Motor neuron (in vitro differentiated cells): ENCODE data around the gene TRIM74. TPM values are rescaled to one million over a fixed set of nuclear protein-coding genes. Genes with fewer than 3 reads are reported as not detected.
"Not testable (repeated sequence)": the region's sequence is repeated elsewhere in the genome, so short reads cannot be mapped to it uniquely, and the experiment has no call there.

Experiments used
- ATAC-seq, 8 experiments: fragments of 200-7000 bp; cut with Tn5 transposase; replicated peaks in 6 of 8; 2 replicates each; pipeline ENCODE4 v1.8.0; 2021; ENCODE audit warnings: mild to moderate bottlenecking in 8 of 8, moderate library complexity in 8 of 8
- H3K27ac ChIP-seq, 2 donors: fragments of 250-450 bp; sonication (Bioruptor Pico); 2 replicates each; pipeline ENCODE4 v1.9.0; 2021; ENCODE audit warnings: antibody characterized with exemption in 2 of 2, mild to moderate bottlenecking in 2 of 2, moderate library complexity in 1 of 2
- H3K4me1 ChIP-seq, 2 donors: fragments of 250-450 bp; sonication (Bioruptor Pico); replicated peaks in 1 of 2; 2 replicates each; pipeline ENCODE4 v1.6.1; 2021; ENCODE audit warnings: antibody characterized with exemption in 2 of 2, mild to moderate bottlenecking in 2 of 2, moderate library complexity in 1 of 2
- H3K4me3 ChIP-seq, 5 donors: fragments of 250-450 bp; sonication (Bioruptor Pico); 2 replicates each; pipeline ENCODE4 v1.9.0; 2021; ENCODE audit warnings: antibody characterized with exemption in 5 of 5, mild to moderate bottlenecking in 5 of 5, moderate library complexity in 4 of 5
- WGBS, 10 experiments: fragments of 450-650 bp; shearing (Covaris generic); methylation state at CpG; one replicate each; pipeline ENCODE4 v1.0.0; 2022; 5-methylcytosine and 5-hydroxymethylcytosine counted together
- in situ Hi-C, 9 experiments: fragments of 400-800 bp; cut with MboI; loops; one replicate each; pipeline ENCODE4 v1.15.0; 2021; ENCODE audit warnings: low sequenced_read_pairs in 9 of 9, low pct_unique_long_range_greater_than_20kb in 2 of 9; ENCODE audit not compliant: unreplicated experiment in 9 of 9
- total RNA-seq, 8 experiments: library from RNA; unstranded; fragments of 300-600 nt; gene quantifications; 2 replicates each; pipeline versions ENCODE4 v1.2.3 to v1.2.4, GENCODE V29; 2022

The TRIM74 gene
- total RNA-seq, 8 experiments from 2014 or later: 0.59 to 1.7 (median 0.89) TPM; not detected in 2

DNA sequence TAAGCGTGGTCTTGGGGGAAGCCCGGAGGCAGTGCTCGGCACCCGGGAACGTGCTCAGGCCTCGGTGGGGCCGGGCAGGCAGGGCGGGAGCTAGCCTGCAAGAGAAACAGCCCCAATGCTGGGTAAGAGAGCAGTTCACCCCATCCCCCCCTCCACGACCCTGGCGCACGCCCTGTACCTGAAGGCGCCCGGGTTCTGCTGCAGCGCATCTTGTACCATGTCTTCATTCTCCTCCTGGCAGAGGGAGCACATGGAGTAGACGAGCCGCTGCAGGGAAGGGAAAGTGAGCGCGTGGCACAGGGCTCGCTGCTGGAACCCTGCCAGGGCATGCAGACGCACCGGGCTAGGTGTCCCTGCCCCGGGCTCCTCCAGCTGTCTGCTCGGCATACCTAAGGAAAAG lies 20.6 kb downstream of the TRIM74 start:
- peak in 3 of 8 experiments; percentile 1 to 9 (median 8) for ATAC-seq
- H3K27ac ChIP-seq, H3K4me1 ChIP-seq, in situ Hi-C loops, H3K4me3 ChIP-seq: not testable (repeated sequence)
- no CpG with 5 or more reads among the region's 23 CpGs for WGBS, 10 experiments

DNA sequence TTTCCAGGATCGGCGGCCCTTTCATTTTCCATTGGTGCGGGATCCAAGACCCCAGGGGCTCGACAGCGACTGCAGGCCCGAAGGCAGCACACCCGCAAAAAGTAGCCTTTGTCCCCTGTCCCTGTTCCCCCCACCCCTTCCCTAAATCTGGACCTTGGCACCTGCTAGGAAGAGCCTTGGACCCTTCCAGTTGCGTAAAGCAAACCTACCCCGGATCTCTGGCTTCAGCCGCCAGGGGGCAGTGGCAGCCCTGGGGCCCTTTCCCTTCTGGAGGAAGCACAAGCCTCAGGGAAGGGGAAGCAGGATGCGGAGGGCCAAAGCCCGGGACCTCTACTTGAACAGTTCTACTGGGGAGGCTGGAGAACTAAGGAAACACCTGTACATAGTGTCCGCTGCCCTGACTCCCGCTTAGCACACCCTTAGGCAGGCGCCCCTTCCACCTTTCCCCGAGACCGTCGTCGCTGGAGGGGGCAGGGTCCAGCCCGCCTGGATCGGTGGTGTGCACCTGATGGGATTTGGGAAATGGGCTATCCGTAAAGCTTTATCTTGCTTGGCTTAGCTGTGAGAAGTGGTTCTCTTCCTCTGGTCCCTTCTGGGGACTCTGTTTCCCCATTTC lies 23.0 kb downstream of the TRIM74 start:
- H3K4me3 ChIP-seq, H3K4me1 ChIP-seq, H3K27ac ChIP-seq, in situ Hi-C loops: not testable (repeated sequence)
- ATAC-seq: peak in 3 of 8 experiments; percentile 8 to 50 (median 14)
- WGBS, 10 experiments: 100% methylated on average over 4 of the region's 22 CpGs; no CpG with 5 or more reads in 9 of the 10 experiments

DNA sequence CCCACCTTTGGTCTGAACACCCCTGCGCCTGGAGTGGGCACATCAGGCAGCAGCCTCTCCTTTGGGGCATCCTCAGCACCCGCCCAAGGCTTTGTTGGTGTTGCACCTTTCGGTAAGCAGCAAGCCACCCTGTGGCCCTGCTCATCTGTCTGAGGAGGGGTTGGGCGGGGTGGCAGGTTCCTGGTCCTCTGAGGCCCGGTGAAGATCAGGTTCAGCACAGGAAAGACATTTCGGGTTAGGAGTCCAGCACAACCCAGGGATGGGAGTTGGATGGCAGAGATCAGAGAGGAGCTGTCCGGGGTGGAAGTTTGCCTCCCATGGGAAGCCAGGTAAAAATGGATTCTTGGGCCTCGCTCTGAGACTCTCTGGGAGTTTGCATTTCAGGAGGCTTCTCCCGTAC lies 23.7 kb downstream of the TRIM74 start:
- H3K4me1 ChIP-seq, in situ Hi-C loops, ATAC-seq, H3K4me3 ChIP-seq, H3K27ac ChIP-seq: not testable (repeated sequence)
- 100% methylated on average over 1 of the region's 9 CpGs; no CpG with 5 or more reads in 9 of the 10 experiments for WGBS, 10 experiments

DNA sequence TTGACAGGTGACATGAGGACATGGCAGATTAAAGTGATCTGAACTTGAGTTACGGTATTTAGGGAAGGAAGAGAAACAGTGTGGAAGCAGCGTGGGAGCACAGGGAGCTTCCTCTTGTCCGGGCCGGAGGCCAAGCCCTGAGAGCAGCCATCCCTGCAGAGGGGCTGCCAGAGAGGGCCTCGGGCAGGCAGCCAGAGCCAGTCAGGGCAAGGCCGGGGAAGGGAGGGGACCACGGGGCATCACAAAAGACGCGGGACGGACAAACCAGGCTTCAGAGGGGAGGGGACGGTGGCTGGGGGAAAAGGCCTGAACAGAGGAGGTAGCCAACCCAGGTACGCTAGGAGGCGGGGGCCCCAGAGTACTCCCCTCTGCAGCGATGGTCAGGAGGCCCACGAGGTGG lies 24.3 kb downstream of the TRIM74 start:
- peak in 1 of 8 experiments; percentile 8 for ATAC-seq
- in situ Hi-C loops, H3K4me3 ChIP-seq, H3K4me1 ChIP-seq, H3K27ac ChIP-seq: not testable (repeated sequence)
- WGBS, 10 experiments: no CpG with 5 or more reads among the region's 15 CpGs

DNA sequence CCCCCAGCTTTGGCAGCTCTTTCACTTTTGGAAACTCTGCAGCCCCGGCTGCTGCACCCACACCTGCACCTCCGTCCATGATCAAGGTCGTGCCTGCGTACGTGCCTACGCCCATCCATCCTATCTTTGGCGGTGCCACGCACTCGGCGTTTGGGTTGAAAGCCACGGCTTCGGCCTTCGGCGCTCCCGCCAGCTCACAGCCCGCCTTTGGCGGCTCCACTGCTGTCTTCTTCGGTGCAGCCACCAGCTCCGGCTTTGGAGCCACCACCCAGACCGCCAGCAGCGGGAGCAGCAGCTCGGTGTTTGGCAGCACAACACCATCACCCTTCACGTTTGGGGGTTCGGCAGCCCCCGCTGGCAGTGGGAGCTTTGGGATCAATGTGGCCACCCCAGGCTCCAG lies 26.3 kb downstream of the TRIM74 start:
- H3K4me1 ChIP-seq: not testable (repeated sequence)

DNA sequence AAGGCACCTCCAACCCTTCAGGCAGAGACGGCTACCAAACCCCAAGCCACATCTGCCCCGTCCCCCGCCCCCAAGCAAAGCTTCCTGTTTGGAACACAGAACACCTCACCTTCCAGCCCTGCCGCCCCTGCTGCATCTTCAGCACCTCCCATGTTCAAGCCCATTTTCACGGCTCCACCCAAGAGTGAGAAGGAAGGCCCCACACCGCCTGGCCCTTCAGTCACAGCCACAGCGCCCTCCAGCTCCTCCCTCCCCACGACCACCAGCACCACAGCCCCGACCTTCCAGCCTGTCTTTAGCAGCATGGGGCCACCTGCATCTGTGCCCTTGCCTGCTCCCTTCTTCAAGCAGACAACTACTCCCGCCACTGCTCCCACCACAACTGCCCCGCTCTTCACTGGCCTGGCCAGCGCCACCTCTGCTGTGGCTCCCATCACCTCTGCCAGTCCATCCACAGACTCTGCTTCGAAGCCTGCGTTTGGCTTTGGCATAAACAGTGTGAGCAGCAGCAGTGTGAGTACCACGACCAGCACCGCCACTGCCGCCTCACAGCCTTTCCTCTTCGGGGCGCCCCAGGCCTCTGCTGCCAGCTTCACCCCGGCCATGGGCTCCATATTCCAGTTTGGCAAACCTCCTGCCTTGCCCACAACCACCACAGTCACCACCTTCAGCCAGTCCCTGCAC lies 27.1 kb downstream of the TRIM74 start:
- H3K27ac ChIP-seq, in situ Hi-C loops, H3K4me1 ChIP-seq, H3K4me3 ChIP-seq: not testable (repeated sequence)
- ATAC-seq: peak in 5 of 8 experiments; percentile 4 to 53 (median 47)
- no CpG with 5 or more reads among the region's 20 CpGs for WGBS, 10 experiments

More for the DNA sequence above, 26.3 kb downstream of the TRIM74 start:
- ATAC-seq, in situ Hi-C loops, H3K4me3 ChIP-seq, H3K27ac ChIP-seq: not testable (repeated sequence)
- no CpG with 5 or more reads among the region's 25 CpGs for WGBS, 10 experiments

DNA sequence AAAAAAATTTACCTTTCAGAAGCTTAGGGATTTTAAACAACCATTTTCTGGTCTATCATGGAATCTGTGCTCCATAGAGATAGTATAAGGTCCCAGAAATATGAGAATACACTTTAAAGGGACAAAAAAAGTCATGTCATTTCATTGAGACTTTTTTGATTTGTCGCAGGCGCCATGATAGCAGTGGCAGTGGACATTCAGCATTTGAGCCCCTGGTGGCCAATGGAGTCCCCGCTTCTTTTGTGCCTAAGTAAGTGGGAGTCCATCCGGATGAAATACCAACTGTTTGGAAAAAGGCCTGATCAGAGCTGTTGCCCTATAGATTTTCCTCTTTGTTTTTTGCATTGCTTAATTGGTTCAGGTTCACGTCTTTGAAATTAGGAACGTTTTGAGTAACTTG lies 41.0 kb downstream of the TRIM74 start:
- H3K4me1 ChIP-seq: peaks cover 10 to 11% of the 10 kb centered on the region in 2 donors
- H3K4me3 ChIP-seq, in situ Hi-C loops, H3K27ac ChIP-seq, ATAC-seq: not testable (repeated sequence)
- 91 to 100% (median 96%) methylated on average over 3 to 6 of the region's 6 CpGs; no CpG with 5 or more reads in 2 of the 10 experiments for WGBS, 10 experiments

DNA sequence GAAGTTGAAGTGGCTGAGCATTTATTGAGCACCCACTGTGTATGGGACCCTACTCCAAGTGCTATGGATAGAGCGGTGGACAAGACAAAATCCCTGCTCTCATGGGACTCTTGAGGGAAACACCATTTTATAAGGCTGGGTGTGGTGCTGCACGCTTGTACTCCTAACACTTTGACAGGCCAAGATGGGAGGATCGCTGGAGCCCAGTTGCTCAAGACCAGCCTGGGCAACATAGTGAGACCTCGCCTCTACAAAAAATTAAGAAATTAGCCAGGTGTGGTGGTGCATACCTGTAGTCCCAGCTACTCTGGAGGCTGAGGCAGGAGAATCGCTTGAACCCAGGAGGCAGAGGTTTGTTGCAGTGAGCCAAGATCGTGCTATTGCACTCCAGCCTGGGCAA lies 41.5 kb downstream of the TRIM74 start:
- in situ Hi-C loops, H3K27ac ChIP-seq, H3K4me3 ChIP-seq, ATAC-seq: not testable (repeated sequence)
- WGBS, 10 experiments: 83 to 100% (median 96%) methylated on average over 1 to 4 of the region's 6 CpGs; no CpG with 5 or more reads in 1 of the 10 experiments
- H3K4me1 ChIP-seq: peaks cover 10 to 11% of the 10 kb centered on the region in 2 donors

DNA sequence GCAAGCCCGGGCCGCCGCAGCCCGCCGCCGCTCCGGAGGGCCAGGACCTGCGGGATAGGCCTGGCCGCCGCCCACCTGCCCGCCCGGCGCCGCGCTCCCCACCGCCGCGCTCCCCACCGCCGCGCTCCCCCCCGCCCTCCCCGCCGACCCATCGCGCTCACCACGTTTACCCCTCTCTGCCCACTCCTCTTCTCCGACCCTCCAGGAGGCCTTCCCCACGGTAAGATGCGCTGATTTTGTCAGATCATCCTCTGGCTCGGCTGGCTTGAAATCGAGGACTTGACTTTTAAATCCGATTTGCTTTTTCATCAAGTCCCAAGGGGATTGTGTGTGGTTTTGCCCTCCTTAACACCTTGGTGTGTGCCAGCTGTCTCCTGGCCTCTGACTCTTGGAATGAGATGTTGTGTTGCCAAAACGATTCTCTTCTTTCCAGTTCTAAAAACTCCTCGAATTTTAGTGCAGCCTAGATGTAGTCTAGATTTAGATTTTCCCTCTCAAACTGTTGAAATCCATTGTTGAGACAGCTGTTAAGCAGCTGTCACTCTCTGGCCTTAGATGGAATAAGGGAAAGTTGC lies 43.6 kb downstream of the TRIM74 start:
- no peak for ATAC-seq
- H3K27ac ChIP-seq: peak overlapping the region; percentile 86 to 87
- 0 to 12% (median 0%) methylated on average over 1 to 5 of the region's 35 CpGs; no CpG with 5 or more reads in 1 of the 10 experiments for WGBS, 10 experiments

DNA sequence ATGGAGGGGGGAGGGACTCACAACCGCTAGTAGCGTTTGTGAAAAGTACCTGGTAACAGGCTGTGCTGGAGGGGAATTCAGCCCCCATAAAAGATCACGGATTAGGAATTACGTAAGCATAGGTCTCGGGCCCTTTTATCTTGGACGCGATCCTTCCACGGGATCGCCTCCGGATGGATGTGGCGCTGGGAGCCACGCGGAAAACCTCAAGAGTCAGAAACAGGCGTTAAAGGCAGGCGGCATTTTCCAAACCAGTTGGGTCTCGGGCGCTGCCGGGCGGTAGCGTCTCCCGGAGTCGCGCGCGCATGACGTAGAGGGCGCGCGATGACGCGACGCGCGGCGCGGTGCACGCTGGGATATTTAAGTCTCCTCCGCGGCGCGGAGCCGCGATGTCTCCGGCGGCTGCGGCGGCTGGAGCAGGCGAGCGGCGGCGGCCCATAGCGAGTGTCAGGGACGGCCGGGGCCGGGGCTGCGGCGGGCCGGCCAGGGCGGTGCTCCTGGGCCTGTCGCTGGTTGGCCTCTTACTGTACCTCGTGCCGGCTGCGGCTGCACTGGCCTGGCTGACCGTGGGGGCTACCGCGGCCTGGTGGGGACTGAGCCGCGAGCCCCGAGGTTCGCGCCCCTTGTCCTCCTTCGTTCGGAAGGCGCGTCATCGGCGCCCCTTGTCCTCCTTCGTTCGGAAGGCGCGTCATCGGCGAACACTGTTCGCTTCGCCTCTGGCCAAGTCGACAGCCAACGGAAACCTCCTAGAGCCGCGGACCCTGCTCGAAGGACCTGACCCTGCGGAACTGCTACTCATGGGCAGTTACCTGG lies 44.3 kb downstream of the TRIM74 start, which contains the start of gene POM121:
Gene POM121, plus strand, starts transcription at position 363 of the 813 bp plus-strand sequence. Its CDS starts 27 bp downstream, at position 390.
- WGBS, 10 experiments: 0 to 2% (median 0%) methylated on average over 2 to 14 of the region's 91 CpGs; no CpG with 5 or more reads in 2 of the 10 experiments
- Histone ChIP-seq H3K4me3 (peak within 1 kb of the TSS; percentile 68 to 93 (median 83)), H3K4me1 (peaks cover 10 to 11% of the 10 kb centered on the region in 2 donors), H3K27ac (peak within 1 kb of the TSS; percentile 86 to 87)
- peak; percentile 83 to 95 (median 90) for ATAC-seq
- in situ Hi-C loops: no loop called here

More for the DNA sequence above, 43.6 kb downstream of the TRIM74 start:
- in situ Hi-C loops: no loop called here
- H3K4me1 ChIP-seq: peaks cover 10 to 11% of the 10 kb centered on the region in 2 donors
- H3K4me3 ChIP-seq: peak overlapping the region; percentile 68 to 93 (median 83)

DNA sequence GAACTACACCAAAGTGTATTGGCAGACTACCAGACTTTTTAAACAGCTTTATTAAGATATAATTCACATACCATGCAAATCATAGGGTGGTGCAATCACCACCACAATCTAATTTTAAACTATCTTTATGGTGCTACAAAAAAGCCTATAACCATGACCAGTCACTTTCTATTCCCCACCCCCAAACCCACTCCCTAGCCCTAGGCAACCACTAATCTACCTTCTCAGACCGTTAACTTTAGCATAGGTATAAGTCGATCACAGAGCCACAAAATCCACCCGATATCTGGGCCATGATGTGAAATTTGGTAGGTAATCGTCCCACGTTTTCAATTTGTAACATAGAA lies 44.9 kb downstream of the TRIM74 start:
- H3K4me3 ChIP-seq: peak overlapping the region; percentile 68 to 93 (median 83)
- peak overlapping the region; percentile 86 to 87 for H3K27ac ChIP-seq
- H3K4me1 ChIP-seq: peaks cover 10 to 11% of the 10 kb centered on the region in 2 donors
- 0 to 2% (median 0%) methylated on average over 1 to 5 of the region's 5 CpGs; no CpG with 5 or more reads in 3 of the 10 experiments for WGBS, 10 experiments
- in situ Hi-C loops: no loop called here
- peak in 5 of 8 experiments; percentile 1 to 67 (median 16) for ATAC-seq

DNA sequence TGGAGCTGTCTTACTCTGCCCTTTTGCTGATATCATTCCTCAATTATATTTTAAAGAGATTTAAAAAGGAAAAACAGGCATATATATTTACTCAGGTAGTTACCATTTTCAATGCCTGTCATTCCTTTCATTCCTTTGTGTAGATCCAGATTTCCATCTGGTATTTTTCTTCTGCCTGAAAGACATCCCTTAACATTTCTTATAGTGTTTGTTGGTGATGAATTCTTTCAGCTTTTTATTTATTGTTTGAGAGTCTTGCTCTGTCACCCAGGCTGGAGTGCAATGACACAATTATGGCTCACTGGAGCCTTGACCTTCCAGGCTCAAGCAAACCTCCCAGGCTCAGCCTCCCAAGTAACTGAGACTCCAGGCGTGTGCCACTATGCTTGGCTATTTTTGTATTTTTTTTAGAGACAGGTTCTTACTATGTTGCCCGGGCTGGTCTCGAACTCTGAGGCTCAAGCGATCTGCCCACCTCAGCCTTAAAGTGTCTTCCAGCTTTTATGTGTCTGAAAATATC lies 50.0 kb downstream of the TRIM74 start:
- H3K4me3 ChIP-seq: no peak overlapping the region
- WGBS, 10 experiments: 92 to 100% (median 98%) methylated on average over 2 to 4 of the region's 4 CpGs; no CpG with 5 or more reads in 3 of the 10 experiments
- no peak for ATAC-seq
- in situ Hi-C loops: no loop called here
- no peak overlapping the region for H3K27ac ChIP-seq
- H3K4me1 ChIP-seq: peaks cover 15 to 26% of the 10 kb centered on the region in 2 donors
